Mucosa of stomach (tissue), 1 donor: ENCODE data around the gene RREB1.

Experiments
- H3K27me3 ChIP-seq: one replicate; pipeline ENCODE4 v1.7.0; 2013; ENCODE audit warnings: mild to moderate bottlenecking, low read length; ENCODE audit not compliant: control insufficient read depth, insufficient read depth
- H3K36me3 ChIP-seq: one replicate; pipeline ENCODE4 v1.7.0; 2013; ENCODE audit warnings: low read length; ENCODE audit not compliant: control insufficient read depth, insufficient read depth
- H3K4me1 ChIP-seq: one replicate; pipeline ENCODE4 v1.7.0; 2013; ENCODE audit warnings: mild to moderate bottlenecking, low read length; ENCODE audit not compliant: control insufficient read depth, insufficient read depth
- H3K4me3 ChIP-seq: one replicate; pipeline ENCODE4 v1.7.0; 2013; ENCODE audit warnings: low read length
- H3K9ac ChIP-seq: one replicate; pipeline ENCODE4 v1.7.0; 2013; ENCODE audit warnings: mild to moderate bottlenecking, low read length, moderate library complexity
- H3K9me3 ChIP-seq: one replicate; pipeline ENCODE4 v1.7.0; 2013; ENCODE audit warnings: mild to moderate bottlenecking, low read length, moderate library complexity; ENCODE audit not compliant: control insufficient read depth
- donor health status: Pancreatic carcinoma.

RREB1 gene

GRCh38 chr6:7214468-7214867 lies 106.7 kb downstream of the RREB1 start:
- Histone ChIP-seq H3K4me1 (peaks cover 4% of the 10 kb centered on the region), H3K4me3 (no peak overlapping the region), H3K9ac (no peak overlapping the region), H3K27me3 (no peaks in the 10 kb centered on the region), H3K9me3 (no peaks in the 10 kb centered on the region), H3K36me3 (peaks cover 6% of the 10 kb centered on the region)

- Histone ChIP-seq H3K9me3 (no peaks in the 10 kb centered on the region), H3K4me3 (no peak overlapping the region), H3K36me3 (peaks cover 6% of the 10 kb centered on the region), H3K4me1 (peaks cover 10% of the 10 kb centered on the region), H3K9ac (no peak overlapping the region), H3K27me3 (no peaks in the 10 kb centered on the region)
Observed at GRCh38 chr6:7215131-7215530, 107.4 kb downstream of the RREB1 start.

GRCh38 chr6:7215798-7216231 lies 108.1 kb downstream of the RREB1 start:
- Histone ChIP-seq H3K36me3 (peaks cover 6% of the 10 kb centered on the region), H3K9ac (no peak overlapping the region), H3K27me3 (no peaks in the 10 kb centered on the region), H3K4me1 (peaks cover 16% of the 10 kb centered on the region), H3K4me3 (no peak overlapping the region), H3K9me3 (no peaks in the 10 kb centered on the region)

- Histone ChIP-seq H3K4me3 (no peak overlapping the region), H3K36me3 (no peaks in the 10 kb centered on the region), H3K9ac (no peak overlapping the region), H3K9me3 (no peaks in the 10 kb centered on the region), H3K4me1 (peaks cover 16% of the 10 kb centered on the region), H3K27me3 (no peaks in the 10 kb centered on the region)
Observed at GRCh38 chr6:7216941-7217621, 109.3 kb downstream of the RREB1 start.

GRCh38 chr6:7218406-7218988 lies 110.7 kb downstream of the RREB1 start:
- no peaks in the 10 kb centered on the region for H3K36me3 ChIP-seq
- H3K27me3 ChIP-seq: no peaks in the 10 kb centered on the region
- no peak overlapping the region for H3K9ac ChIP-seq

GRCh38 chr6:7219310-7219709 lies 111.5 kb downstream of the RREB1 start:
- peaks cover 16% of the 10 kb centered on the region for H3K4me1 ChIP-seq
- no peak overlapping the region for H3K9ac ChIP-seq
- H3K9me3 ChIP-seq: no peaks in the 10 kb centered on the region
- no peaks in the 10 kb centered on the region for H3K27me3 ChIP-seq
- no peak overlapping the region for H3K4me3 ChIP-seq
- no peaks in the 10 kb centered on the region for H3K36me3 ChIP-seq

More at GRCh38 chr6:7218406-7218988, 110.7 kb downstream of the RREB1 start:
- H3K4me3 ChIP-seq: no peak overlapping the region
- H3K4me1 ChIP-seq: peaks cover 16% of the 10 kb centered on the region
- no peaks in the 10 kb centered on the region for H3K9me3 ChIP-seq

- no peaks in the 10 kb centered on the region for H3K27me3 ChIP-seq
- peaks cover 16% of the 10 kb centered on the region for H3K4me1 ChIP-seq
- H3K9me3 ChIP-seq: no peaks in the 10 kb centered on the region
- no peak overlapping the region for H3K9ac ChIP-seq
- H3K4me3 ChIP-seq: no peak overlapping the region
- H3K36me3 ChIP-seq: no peaks in the 10 kb centered on the region
Observed at GRCh38 chr6:7222197-7222596, 114.4 kb downstream of the RREB1 start.

GRCh38 chr6:7224731-7225130 lies 117.0 kb downstream of the RREB1 start:
- Histone ChIP-seq H3K36me3 (no peaks in the 10 kb centered on the region), H3K4me1 (peaks cover 10% of the 10 kb centered on the region), H3K4me3 (no peak overlapping the region), H3K9me3 (no peaks in the 10 kb centered on the region), H3K27me3 (no peaks in the 10 kb centered on the region), H3K9ac (no peak overlapping the region)

- peaks cover 10% of the 10 kb centered on the region for H3K36me3 ChIP-seq
Observed at GRCh38 chr6:7228662-7229375, 121.1 kb downstream of the RREB1 start.

GRCh38 chr6:7229376-7230326 lies 121.9 kb downstream of the RREB1 start:
- no peak overlapping the region for H3K9ac ChIP-seq
- H3K27me3 ChIP-seq: no peaks in the 10 kb centered on the region
- no peak overlapping the region for H3K4me3 ChIP-seq
- H3K4me1 ChIP-seq: no peaks in the 10 kb centered on the region
- peaks cover 10% of the 10 kb centered on the region for H3K36me3 ChIP-seq
- H3K9me3 ChIP-seq: no peaks in the 10 kb centered on the region

More at GRCh38 chr6:7228662-7229375, 121.1 kb downstream of the RREB1 start:
- no peak overlapping the region for H3K4me3 ChIP-seq
- no peaks in the 10 kb centered on the region for H3K4me1 ChIP-seq
- no peaks in the 10 kb centered on the region for H3K9me3 ChIP-seq
- no peak overlapping the region for H3K9ac ChIP-seq
- H3K27me3 ChIP-seq: no peaks in the 10 kb centered on the region

GRCh38 chr6:7230327-7230691 lies 122.5 kb downstream of the RREB1 start:
- H3K4me3 ChIP-seq: no peak overlapping the region
- no peaks in the 10 kb centered on the region for H3K9me3 ChIP-seq
- peaks cover 3% of the 10 kb centered on the region for H3K4me1 ChIP-seq
- no peaks in the 10 kb centered on the region for H3K27me3 ChIP-seq
- peaks cover 10% of the 10 kb centered on the region for H3K36me3 ChIP-seq
- no peak overlapping the region for H3K9ac ChIP-seq
